Hepatocyte (in vitro differentiated cells): ENCODE results near the gene CC2D1A.

Source experiments
- EZH2 ChIP-seq: fragments of 200-600 bp; sonication (generic); IDR thresholded peaks from 2 replicates; pipeline ENCODE4 v1.6.1; 2016; ENCODE audit warnings: antibody characterized with exemption, mild to moderate bottlenecking, borderline replicate concordance
- TF ChIP-seq, protein P1 (sequence below): fragments of 200-600 bp; sonication (generic); IDR thresholded peaks from 2 replicates; pipeline ENCODE4 v1.5.1; 2016; ENCODE audit warnings: antibody characterized with exemption, mild to moderate bottlenecking; ENCODE audit not compliant: poor library complexity

GRCh38 chr19:13882836-13883235, 23.2 kb upstream of the CC2D1A start:
- TF ChIP-seq, protein P1, sequence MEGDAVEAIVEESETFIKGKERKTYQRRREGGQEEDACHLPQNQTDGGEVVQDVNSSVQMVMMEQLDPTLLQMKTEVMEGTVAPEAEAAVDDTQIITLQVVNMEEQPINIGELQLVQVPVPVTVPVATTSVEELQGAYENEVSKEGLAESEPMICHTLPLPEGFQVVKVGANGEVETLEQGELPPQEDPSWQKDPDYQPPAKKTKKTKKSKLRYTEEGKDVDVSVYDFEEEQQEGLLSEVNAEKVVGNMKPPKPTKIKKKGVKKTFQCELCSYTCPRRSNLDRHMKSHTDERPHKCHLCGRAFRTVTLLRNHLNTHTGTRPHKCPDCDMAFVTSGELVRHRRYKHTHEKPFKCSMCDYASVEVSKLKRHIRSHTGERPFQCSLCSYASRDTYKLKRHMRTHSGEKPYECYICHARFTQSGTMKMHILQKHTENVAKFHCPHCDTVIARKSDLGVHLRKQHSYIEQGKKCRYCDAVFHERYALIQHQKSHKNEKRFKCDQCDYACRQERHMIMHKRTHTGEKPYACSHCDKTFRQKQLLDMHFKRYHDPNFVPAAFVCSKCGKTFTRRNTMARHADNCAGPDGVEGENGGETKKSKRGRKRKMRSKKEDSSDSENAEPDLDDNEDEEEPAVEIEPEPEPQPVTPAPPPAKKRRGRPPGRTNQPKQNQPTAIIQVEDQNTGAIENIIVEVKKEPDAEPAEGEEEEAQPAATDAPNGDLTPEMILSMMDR, result no peak
- TF ChIP-seq EZH2, result no peak
